ENCODE measurements around the gene SSR1. TPM values are rescaled to one million over a fixed set of nuclear protein-coding genes. Genes with fewer than 3 reads are reported as not detected.

The SSR1 gene
- total and polyA plus RNA-seq, 9 of the 15 experiments (the other 6 are each of a cell fraction or from before 2014, with no cell fraction given): 87.7 to 220 (median 144) TPM

DNA sequence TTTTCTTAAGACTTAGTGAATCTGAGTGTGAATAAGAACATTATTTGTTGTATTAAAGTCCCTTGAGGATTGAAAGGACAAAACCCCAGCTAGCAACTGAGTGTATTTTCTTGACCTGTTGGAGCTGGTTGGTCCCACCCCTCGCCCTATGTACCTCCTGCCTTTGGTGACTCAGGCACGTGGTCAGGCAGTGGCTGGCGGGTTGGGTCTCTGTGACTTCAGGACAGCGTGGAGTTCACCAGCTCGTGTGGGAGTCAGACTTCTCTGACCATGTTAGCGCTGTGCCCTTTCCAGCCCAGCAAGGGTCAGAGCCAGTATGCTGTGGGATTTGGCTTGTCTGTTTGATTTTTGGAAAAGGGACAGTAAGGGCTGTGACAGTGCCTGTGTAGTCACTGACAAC is 93.7 kb downstream of the SSR1 start (continued):
- TF ChIP-seq EWSR1 (IDR thresholded peaks at IDR 0.05; ENCODE audit: borderline replicate concordance, low read depth, partially characterized antibody) (no peak), CHD1 (IDR thresholded peaks at IDR 0.05; ENCODE audit: low read length) (no peak), ZBTB17 (CRISPR knock-in tag; IDR thresholded peaks at IDR 0.05) (no peak), ETS2 (tag; IDR thresholded peaks at IDR 0.05; ENCODE audit: borderline replicate concordance, poor library complexity, severe bottlenecking) (no peak), TAF7 (tag; IDR thresholded peaks at IDR 0.05) (no peak), ZNF184 (CRISPR knock-in tag; IDR thresholded peaks at IDR 0.05) (no peak), SRSF9 (IDR thresholded peaks at IDR 0.05; ENCODE audit: borderline replicate concordance, low read depth, low read length) (no peak), FOXJ2 (tag; IDR thresholded peaks at IDR 0.05) (no peak), RCOR1 (IDR thresholded peaks at IDR 0.05; ENCODE audit: borderline replicate concordance in 1 of 2, low read depth in 2 of 2, low read length in 2 of 2) (no peak), NR2C1 (IDR thresholded peaks at IDR 0.05) (no peak), NR2C1 (tag; IDR thresholded peaks at IDR 0.05) (no peak), JUND (IDR thresholded peaks at IDR 0.05; ENCODE audit: borderline replicate concordance, low read depth, low read length) (peak; percentile 33; the same call in 1 of the 2 replicates), JUND (tag; IDR thresholded peaks at IDR 0.05; ENCODE audit: borderline replicate concordance, low read depth, low read length) (no peak), YBX1 (IDR thresholded peaks at IDR 0.05) (no peak), ZBTB7A (IDR thresholded peaks at IDR 0.05; ENCODE audit: borderline replicate concordance, control insufficient read depth, low read depth, low read length) (no peak), NFIC (IDR thresholded peaks at IDR 0.05) (no peak), ZNF347 (CRISPR knock-in tag; IDR thresholded peaks at IDR 0.05; ENCODE audit: low read depth) (no peak), ZNF780A (CRISPR knock-in tag; IDR thresholded peaks at IDR 0.05) (no peak), KAT8 (IDR thresholded peaks at IDR 0.05; ENCODE audit: low read depth) (no peak)
- TF ChIP-seq, protein P1, sequence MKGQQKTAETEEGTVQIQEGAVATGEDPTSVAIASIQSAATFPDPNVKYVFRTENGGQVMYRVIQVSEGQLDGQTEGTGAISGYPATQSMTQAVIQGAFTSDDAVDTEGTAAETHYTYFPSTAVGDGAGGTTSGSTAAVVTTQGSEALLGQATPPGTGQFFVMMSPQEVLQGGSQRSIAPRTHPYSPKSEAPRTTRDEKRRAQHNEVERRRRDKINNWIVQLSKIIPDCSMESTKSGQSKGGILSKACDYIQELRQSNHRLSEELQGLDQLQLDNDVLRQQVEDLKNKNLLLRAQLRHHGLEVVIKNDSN (CRISPR knock-in tag; IDR thresholded peaks at IDR 0.05): peak; percentile 64
- TF ChIP-seq, protein P2, sequence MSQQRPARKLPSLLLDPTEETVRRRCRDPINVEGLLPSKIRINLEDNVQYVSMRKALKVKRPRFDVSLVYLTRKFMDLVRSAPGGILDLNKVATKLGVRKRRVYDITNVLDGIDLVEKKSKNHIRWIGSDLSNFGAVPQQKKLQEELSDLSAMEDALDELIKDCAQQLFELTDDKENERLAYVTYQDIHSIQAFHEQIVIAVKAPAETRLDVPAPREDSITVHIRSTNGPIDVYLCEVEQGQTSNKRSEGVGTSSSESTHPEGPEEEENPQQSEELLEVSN (IDR thresholded peaks at IDR 0.05; ENCODE audit: borderline replicate concordance in 1 of 2, extremely low read depth in 1 of 2, insufficient read depth in 1 of 2, insufficient read length in 1 of 2, low read depth in 1 of 2, low read length in 1 of 2, poor library complexity in 1 of 2, severe bottlenecking in 1 of 2): peak; percentile 45 to 80
- TF ChIP-seq, protein P3, sequence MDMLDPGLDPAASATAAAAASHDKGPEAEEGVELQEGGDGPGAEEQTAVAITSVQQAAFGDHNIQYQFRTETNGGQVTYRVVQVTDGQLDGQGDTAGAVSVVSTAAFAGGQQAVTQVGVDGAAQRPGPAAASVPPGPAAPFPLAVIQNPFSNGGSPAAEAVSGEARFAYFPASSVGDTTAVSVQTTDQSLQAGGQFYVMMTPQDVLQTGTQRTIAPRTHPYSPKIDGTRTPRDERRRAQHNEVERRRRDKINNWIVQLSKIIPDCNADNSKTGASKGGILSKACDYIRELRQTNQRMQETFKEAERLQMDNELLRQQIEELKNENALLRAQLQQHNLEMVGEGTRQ (CRISPR knock-in tag; IDR thresholded peaks at IDR 0.05): peak; percentile 28
